Suprapubic skin (tissue), 3 donors: ENCODE measurements around the gene HSD11B1L.

Source experiments
- CTCF ChIP-seq, 2 donors: fragments of 200-600 bp in 1 of 2; fragments of 450-650 bp in 1 of 2; sonication (generic) in 1 of 2; IDR thresholded peaks; one replicate each; pipeline ENCODE4 v1.5.1; 2016 to 2019; ENCODE audit warnings: antibody characterized with exemption in 2 of 2, mild to moderate bottlenecking in 1 of 2, moderate library complexity in 1 of 2
- EP300 ChIP-seq: sonication (generic); formaldehyde crosslinking; IDR thresholded peaks from one replicate; pipeline ENCODE4 v1.6.1; 2017; ENCODE audit warnings: antibody characterized with exemption
- POLR2A ChIP-seq, 2 donors: fragments of 450-650 bp; IDR thresholded peaks; one replicate each; pipeline ENCODE4 v1.6.1; 2017; ENCODE audit warnings: antibody characterized with exemption in 2 of 2, mild to moderate bottlenecking in 2 of 2, moderate library complexity in 2 of 2

- TF ChIP-seq EP300 (no peak), CTCF (IDR thresholded peaks at IDR 0.05) (no peak), POLR2A (IDR thresholded peaks at IDR 0.05) (no peak)
These were observed 11.6 kb upstream of the HSD11B1L start for GRCh38 chr19:5669212-5669611.
